GDM1 (cell line): ENCODE measurements around the gene RTRAF.

ENCODE experiments used
- DNase-seq: peaks from one replicate; lab custom pipeline; 2025; lab: John Stamatoyannopoulos, UW

RTRAF gene

DNA sequence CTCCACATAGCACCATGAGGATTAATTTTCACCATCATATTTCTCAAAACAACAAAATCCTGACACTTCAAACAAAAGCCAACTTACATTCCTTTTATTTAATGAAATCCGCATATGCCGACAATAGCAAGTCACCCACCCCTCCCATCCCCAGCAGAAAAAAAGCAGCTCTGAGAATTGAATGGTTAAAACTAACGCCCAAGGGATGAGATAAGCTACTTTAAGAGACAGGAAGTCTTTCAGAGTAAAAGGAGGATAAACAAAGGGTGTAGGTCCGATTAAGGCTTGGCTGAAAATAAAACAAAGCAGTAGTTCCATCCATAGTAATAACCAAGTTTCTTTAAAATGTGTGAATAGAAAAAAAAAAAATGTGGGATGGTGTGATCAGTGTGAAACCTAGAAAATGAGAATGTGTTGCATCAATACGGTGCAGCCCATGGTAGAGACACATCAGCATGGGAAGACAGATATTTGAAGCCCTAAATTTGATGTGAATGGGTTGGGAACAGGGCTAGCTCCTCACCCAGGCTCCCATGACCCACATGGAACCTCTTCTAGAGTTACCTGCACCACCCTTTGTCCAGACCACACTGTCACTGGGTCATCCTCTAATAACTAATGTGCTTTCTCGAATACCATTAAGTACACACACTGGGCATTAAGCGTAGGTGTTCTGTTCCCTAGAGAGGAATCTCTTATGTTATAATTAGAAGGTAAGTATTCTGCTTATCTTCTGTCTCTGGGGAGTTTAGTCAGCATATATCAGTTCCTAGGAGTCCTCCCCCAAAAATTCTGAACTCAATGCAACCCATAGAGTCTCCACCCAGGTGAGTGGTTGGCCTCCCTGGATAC lies 31.7 kb downstream of the RTRAF start:
- no peak for DNase-seq

GRCh38 chr14:52021957-52022600 lies 32.7 kb downstream of the RTRAF start:
- DNase-seq = no peak

DNA sequence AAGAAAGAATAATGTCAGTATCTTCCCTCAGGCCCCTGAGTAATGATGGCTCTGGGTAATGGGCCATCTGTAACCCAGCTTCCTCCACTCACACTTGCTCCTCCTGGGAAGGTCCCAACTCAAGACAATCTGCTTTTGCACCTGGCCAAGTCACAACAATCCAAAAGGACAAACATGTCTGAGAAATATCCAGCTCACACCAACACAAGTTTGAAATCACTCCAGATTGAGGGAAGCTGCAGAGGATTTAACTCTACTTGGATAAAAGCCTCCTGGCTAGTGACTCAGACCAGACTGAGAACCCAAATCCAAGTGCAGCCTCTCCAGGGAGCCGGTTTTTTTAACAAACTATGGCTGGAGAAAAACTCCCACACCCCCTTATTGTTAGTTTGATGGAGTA lies 34.2 kb downstream of the RTRAF start:
- no peak for DNase-seq

DNA sequence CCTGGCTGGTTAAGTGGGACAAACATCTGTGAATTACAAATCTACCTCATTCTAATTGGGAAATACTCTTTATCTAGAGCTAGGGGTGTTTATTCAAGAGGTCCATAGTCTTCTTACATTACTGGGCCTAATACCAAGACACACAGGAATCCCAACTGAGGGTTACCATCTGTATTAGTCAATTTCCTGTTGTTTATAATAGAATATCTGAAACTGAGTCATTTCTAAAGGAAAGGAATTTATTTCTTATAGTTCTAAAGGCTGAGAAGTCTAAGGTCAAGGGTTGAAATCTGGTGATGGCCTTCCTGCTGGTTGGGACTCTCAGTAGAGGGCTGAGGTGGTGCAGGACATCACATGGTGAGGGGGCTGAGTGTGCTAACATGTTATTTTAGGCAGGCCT lies 36.0 kb downstream of the RTRAF start:
- DNase-seq = no peak

DNA sequence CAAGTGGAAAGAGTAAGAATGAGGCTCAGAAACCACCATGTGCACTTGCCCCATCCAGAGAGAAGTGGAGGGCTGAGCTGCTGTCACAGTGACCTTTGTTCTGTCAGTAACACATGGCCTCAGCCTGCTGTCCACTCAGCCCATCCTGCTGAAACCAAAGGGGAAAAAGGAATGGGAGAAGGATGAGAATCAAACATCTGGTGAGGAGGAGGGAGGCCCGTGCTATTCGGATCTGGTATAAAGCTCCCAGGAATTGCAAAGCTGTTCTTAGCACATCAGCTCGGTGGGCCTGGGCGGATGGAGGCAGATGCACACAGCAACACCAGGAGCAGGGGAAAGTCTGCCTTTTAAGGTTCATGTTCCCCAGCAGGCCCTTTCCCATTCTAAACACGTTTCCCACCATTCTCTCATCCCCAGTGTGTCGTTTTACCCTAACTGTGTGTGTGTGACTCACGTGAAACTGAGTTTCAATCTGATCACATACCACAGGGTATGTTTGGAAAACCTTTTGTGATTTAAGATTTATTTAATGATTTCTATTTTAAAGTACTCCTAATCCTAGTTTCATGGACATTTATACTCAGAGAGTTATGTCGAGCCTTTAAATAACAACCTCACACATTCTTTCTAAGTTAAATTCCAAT lies 36.8 kb downstream of the RTRAF start:
- no peak for DNase-seq

DNA sequence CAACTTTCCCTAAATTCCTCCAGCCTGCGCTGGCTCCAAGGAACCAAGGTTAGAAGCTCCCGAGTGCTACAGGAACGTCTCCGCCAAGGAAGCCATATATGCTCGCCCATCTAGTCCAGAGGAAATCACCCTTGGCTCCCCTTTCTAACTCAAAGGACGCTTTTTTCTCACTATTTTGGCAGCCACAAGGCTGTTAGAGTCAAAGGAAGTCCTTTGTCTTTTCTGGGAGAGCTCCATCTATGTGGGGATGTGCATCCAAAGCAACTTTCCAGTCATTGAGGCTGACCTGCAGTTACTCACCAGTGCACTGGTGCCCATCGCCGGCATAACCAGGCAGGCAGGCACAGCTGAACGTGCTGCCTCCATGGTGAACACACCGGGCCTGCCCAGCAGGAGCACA lies 37.6 kb downstream of the RTRAF start:
- DNase-seq = no peak

DNA sequence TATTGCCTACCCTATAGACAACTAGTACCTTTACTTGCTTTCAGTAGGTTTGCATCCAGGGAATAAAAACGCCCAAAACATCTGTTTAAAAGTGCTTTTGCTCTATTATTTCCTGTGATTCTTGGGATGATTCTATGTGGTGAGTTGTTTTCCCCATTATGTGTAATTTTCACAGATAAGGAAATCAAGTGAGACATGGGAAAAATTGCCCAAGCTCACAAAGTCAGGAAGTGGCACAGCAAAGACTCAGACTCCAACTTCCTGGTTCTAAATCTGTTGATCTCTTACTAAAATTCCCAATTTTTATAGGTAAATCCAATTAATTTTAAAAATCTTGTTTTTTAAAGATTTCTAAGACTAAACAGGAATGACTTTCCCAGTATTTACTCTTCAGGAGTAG lies 40.5 kb downstream of the RTRAF start:
- no peak for DNase-seq

DNA sequence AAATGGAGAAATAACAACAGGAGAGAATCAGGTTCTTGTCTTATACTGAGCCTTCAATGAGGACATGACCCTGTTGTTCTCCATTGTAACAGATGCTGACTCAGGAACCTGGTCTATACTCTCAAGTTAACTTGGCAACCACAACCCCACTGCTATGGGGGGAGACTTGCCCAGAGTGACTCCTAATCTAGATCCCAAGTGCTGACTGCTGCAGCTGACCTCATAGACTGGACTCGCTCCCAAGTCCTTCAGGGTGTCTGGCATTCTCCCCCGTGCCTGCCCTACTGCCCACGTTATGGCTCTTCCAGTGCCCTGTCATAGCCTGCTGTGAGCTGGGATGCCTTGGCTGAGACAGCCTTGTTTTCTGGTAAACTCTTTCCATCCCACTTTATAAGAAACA lies 42.4 kb downstream of the RTRAF start:
- DNase-seq = no peak

DNA sequence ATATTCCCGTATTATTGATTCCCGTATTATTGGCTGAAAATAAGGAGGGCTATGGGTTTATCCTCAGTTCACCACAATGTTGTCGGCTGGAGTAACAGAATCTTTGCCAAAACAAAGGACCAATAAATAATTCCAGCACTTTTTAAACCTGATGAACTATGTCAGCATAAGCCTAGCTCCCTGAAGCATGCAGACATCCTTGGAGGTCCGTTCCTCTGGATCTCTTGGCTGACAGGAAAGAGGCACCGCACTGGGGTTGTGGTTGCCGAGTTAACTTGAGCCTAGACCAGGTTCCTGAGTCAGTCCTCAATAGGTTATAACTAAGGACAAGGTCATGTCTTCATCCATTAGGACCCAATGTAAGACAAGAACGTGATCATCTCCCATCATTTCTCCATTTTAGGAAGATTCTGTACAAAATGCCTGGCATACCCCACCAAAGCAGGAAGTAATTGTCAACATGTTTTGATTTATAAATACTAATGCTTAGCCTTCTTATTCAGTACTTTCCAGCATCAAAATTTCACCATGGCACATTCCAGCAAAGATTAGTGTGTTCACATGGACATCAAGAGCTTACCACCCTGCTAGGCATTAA lies 43.0 kb downstream of the RTRAF start:
- DNase-seq = no peak

DNA sequence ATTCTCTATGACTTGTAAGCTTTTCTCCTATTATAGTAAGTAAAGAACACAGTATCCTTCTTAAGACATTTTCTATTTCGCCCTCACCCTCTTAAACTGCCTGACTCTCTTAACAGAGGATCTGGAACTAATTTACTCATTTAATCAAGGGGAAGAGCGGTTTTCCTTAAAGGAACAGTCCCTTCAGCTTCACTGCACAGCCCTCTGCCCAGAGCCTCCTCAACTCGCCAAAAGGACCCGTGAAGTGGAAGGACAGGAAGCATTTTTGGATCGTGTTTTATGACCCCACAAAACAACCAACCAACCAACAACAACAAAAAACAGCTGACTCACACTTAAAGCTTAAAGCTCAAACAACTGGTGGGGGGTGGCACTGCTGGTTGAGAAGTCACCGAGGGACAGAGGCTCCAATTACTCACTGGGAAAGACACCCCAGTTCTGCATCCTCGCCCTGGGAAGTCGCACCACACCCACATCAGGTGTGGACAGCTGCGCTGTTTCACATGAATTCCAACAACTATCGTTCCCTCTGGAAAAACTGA lies 43.8 kb downstream of the RTRAF start:
- no peak for DNase-seq

DNA sequence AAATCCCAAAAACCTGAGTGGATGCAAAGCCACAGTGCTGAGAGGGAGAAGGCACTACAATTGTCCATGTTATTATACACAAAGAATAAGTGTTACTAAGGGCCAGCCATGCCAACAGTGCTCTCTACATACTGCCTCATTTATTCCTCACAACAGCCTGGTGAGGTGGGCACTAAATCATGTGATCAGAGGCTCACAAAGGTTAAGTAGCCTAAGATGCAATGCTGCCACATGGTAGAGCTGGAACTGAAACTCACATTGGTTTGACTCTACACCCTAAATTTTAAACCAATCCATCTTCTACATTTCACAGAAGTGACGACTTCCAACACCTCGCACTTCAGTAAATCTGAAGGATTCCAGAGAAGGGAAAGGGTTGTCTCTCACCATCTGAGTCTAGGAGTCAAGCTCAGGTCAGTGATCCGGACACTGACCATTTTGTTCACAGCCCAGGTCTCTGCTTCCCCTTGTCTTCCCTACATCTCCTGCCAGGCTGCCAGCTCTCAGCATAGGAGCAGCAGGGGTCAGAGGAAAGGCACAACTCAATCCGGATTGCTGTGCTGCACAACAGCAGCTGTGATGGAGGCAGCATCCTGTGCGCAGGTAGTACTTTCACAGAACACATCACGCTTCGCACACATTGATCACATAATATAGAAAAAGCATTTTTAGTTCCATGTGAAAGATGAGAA lies 49.9 kb downstream of the RTRAF start:
- DNase-seq = no peak

GRCh38 chr14:52040598-52040997 lies 51.3 kb downstream of the RTRAF start:
- DNase-seq = no peak

DNA sequence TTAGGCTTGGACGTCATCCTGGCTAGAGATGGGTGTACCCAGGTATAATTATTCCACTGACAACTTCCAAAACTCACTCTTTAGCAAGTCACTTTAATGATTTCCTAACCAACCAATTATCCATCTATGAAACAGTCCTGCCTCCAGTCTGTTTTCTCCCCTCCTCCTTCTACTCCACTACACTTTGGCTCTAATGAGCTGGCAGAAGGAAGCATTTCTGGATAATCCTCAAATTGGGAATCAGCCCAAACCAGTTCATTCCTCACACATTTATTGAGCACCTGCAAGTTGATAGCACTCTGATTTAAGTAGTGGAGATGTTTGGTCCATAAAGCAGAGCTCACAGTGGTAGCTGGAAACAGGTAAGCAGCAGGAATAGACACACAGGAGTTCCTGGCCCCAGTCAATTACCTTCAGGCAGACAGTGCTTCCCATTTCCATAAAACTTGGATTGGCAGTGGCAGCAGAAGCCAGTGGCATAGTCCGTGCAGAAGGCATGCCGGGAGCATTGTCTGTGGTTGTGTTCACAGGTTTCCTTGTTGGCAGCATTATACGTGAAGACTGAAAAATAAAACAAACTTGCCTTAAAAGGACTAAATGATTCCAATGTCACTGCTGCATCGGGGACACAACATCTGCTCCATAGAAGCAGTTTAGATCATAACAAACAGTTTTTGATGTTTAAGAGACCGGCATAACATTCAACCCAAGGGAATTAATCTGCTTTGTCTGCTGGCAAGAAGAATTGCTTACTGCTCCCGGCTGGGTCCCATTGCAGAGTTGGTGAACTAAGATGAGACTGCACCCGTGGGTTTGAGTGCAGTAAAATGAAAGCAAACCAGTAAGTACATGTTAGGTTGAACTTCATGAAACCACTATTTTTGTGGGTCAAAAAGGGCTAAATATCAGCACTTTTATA lies 53.3 kb downstream of the RTRAF start:
- no peak for DNase-seq

DNA sequence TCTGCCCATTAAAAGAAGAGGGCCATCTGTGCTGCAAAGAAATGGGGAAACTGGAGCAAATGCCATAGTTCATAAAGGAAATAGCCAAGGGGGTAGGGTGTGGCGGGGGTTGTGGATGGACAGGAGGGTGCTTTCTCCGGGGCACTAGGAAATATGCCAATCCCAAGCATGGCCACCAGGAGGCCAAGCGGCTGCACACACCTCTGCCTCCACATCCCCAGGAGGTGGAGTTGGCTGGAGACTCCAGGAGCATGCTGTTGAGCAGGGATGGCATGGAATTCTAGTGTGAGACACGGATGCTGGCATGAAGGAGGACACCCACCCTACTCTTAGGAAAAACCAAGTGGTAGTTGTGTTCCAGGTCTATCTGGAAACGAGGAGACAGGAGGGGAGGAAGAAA lies 54.3 kb downstream of the RTRAF start:
- DNase-seq = no peak

DNA sequence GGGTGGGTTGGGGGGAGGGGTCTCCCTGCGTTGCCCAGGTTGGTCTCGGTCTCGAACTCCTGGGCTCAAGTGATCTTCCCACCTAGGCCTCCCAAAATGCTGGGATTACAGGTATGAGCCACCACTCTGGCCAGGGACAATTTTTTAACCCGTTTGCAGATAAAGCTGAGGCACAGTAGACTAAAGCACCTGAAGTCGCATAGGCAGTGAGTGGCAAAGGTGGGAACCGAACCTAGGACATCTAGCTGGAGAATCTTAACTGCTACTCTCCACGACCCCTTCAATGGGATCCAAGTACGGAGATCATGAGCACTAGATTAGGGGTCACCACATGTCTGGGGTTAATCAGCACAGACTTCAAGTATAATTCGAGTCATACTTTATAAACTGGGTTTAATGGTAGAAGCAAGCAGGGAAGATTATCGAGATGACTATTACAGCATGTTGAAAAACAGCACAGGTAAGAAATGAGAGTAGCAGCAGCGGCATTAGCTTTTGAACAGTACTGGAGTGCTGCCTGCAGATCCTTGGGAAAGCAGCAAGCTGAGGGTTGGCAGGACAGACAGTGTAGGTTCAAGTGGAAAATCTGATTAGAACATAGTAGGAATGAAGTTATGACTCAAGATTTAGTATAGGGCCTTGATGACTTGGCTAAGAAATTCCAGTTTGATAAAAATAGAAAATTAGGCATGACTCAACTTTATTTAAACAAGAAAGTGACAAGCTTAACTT lies 55.6 kb downstream of the RTRAF start:
- no peak for DNase-seq

- DNase-seq = no peak
Measured at GRCh38 chr14:52046376-52046917, 57.1 kb downstream of the RTRAF start.

GRCh38 chr14:52048116-52048515 lies 58.8 kb downstream of the RTRAF start:
- no peak for DNase-seq

GRCh38 chr14:52048641-52049204 lies 59.4 kb downstream of the RTRAF start:
- no peak for DNase-seq

DNA sequence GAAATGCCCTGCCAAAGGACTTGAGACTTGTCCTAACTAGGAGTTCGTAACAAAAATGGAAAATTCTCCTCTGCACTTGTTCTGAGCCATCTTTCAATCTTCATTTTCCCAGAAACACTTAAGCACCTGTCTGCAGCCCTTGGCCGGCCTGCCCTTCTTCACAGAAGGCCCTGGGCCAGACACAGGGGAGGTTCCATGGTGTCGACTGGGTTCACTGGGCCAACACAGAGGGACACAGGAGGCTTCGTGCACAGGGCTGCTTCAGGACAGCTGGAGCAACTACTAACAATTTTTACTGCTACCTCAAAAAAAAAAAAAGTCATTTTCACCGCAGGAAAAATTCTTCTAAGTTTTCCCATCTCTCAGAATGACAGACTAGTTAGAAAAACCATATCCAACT lies 59.9 kb downstream of the RTRAF start:
- DNase-seq = no peak
